NCI-H2081 (cell line): Measurements from ENCODE around the gene CLEC6A.
"Not testable (repeated sequence)": the region's sequence is repeated elsewhere in the genome, so short reads cannot be mapped to it uniquely, and the experiment has no call there.

ENCODE experiments used
- DNase-seq, 2 experiments: peaks; one replicate each; lab custom pipeline; 2025; lab: John Stamatoyannopoulos, UW

CLEC6A gene

GRCh38 chr12:8495671-8496070 lies 39.9 kb downstream of the CLEC6A start:
- not testable (repeated sequence) for DNase-seq

GRCh38 chr12:8496074-8496473 lies 40.3 kb downstream of the CLEC6A start:
- not testable (repeated sequence) for DNase-seq

GRCh38 chr12:8499616-8500015 lies 43.9 kb downstream of the CLEC6A start:
- DNase-seq: no peak

GRCh38 chr12:8501720-8502119 lies 46.0 kb downstream of the CLEC6A start:
- DNase-seq: no peak

- DNase-seq: no peak
These were observed 48.6 kb downstream of the CLEC6A start for GRCh38 chr12:8504351-8504750.

DNA sequence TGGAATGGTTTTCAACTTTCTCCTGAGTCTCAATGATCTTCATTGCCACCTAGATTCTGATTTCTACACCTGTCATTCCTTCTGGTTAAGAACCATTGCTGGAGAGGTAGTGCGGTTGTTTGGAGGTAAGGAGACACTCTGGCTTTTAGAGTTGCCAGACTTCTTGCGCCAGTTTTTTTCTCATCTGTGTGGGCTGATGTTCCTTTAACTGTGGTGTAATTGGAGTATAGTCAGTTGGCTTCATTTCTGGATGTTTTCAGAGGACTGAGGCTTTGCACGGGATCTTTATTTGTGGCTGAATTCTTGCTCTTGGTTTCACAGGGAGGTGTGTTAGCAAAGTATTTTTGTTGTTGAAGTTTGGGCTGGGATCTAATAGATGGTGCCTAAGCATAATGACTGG lies 51.8 kb downstream of the CLEC6A start:
- DNase-seq: no peak

GRCh38 chr12:8508223-8508622 lies 52.5 kb downstream of the CLEC6A start:
- DNase-seq: no peak

DNA sequence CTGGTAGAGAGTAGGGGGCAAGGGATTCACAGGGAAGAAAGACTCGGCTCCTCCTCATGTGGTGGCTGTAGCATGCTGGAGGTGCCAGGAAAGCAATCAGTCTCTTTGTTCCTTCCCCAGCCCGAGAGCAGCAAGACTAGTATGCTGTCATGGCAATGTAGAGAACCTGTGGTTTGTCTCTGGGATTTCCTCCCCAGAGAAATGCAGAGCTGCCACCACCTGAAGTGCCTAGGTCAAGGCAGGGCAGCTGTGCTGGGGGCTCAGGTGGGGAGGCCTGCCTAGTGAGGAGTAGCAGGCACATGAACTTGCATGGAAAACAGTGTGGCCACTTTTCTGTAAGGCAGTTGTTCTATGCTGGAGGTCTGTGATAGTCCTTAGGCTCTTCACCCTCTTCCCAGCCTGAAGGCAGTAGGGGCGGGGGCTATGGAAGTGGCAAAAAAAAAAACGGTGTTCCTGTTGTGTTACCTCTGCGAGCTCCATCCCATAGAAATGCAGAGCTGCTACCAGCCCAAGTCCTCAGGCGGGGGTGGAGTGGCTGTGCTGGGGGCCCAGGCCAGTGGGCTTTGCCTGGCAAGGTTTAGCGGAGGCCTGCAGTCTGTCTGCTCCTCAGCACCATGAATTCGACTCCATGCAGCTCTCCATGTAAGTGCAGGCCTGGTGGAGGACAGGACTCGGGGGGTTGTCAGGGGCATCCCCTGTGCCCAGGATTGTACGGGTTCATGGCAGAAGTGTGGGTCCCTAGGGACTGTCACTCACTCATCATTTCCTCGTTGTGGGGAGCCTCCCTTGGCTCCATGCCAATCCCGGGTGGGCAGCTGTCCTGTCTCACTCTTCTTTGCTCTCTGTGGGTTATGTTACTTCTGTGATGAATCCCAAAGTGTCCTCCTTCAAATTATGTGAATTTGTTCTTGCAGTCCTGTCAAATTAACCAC lies 53.4 kb downstream of the CLEC6A start:
- no peak for DNase-seq

GRCh38 chr12:8513256-8513655 lies 57.5 kb downstream of the CLEC6A start, which contains the start of gene CLEC4D:
Gene CLEC4D, plus strand, starts transcription at chr12:8513503. Its CDS starts 230 bp downstream, at chr12:8513733.
- no peak for DNase-seq

DNA sequence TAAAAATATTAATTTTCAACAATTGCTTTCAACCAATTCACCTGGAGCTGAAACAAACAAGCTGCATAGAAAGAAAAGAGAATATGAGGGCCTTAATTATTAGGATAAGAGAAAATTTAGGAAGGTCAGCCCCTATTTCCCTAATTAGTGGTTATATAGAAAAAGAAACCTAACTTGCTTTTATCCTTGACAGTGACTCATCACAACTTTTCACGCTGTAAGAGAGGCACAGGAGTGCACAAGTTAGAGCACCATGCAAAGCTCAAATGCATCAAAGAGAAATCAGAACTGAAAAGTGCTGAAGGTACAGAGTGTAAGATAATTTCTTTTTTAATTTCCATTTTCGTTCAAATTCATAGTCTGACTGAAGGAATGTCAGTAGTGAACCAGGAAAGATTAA lies 62.2 kb downstream of the CLEC6A start:
- DNase-seq: no peak

- no peak for DNase-seq
These were observed 63.4 kb downstream of the CLEC6A start for GRCh38 chr12:8519171-8519570.

DNA sequence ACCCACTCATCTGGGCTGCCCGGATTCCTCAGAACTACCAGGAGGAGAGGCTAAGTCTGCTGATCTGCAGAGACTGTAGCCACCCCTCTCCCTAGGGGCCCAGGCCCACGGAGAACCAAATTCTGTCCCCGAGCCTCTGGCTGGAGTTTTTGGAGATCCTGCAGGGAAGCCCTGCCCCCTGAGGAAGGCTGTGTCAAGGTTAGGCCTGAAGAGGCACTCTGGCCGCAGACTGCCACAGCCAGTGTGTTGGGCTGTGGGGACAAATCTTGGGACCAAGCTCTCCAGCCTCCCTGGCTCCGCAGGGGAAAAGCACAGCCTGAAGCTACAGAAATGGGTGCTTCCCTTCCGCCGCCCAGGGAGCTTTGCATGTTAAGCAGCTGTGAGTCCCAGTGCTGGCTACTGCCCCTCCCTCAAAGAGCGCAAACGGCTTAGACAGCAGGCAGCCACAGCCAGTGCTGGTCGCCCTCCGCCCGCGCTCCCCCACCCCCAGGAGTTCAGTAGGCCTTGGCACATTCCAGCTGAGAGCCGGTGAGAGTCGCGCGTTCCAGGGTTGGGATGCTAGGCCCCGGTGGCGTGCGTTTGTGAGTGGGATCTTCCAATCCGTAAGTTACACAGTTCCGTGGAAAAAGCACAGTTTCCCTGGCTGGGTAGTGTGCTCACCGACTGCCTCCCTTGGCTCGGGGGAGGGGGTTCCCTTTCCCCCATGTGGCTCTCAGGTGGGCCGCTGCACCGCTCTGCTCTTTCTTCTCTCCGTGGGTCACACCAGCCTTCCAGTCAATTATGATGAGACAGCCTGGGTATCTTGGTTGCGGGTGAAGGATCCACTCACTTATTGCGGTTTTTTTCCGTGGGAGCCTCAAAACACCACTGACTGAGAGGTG lies 71.7 kb downstream of the CLEC6A start:
- no peak for DNase-seq
